Lung (tissue), 12 donors: ENCODE results near the gene EXOC3L2. TPM values are rescaled to one million over a fixed set of nuclear protein-coding genes. Genes with fewer than 3 reads are reported as not detected.

Experiments
- ATAC-seq: fragments of 200-7000 bp; cut with Tn5 transposase; one replicate; pipeline ENCODE4 v1.9.1; 2020; ENCODE audit warnings: moderate number of reproducible peaks; ENCODE audit not compliant: insufficient read depth, low FRiP score
- DNase-seq, 3 donors: peaks; one replicate each; pipeline ENCODE4 v3.0.0-alpha.2; 2013 to 2017
- H3K27ac ChIP-seq, 2 donors: one replicate each; pipeline ENCODE4 v1.5.1; 2013; ENCODE audit warnings: mild to moderate bottlenecking in 2 of 2, moderate library complexity in 2 of 2, control low read depth in 1 of 2, inconsistent platforms in 1 of 2, low read depth in 1 of 2, low read length in 1 of 2
- H3K27me3 ChIP-seq, 3 donors: one replicate each; pipeline ENCODE4 v1.5.1; 2013; ENCODE audit warnings: low read length in 2 of 3; ENCODE audit not compliant: control insufficient read depth in 3 of 3, insufficient read depth in 3 of 3
- H3K36me3 ChIP-seq, 4 donors: one replicate each; pipeline ENCODE4 v1.5.1; 2013; ENCODE audit warnings: low read length in 4 of 4, mild to moderate bottlenecking in 1 of 4, moderate library complexity in 1 of 4; ENCODE audit not compliant: control insufficient read depth in 4 of 4, insufficient read depth in 4 of 4
- H3K4me1 ChIP-seq, 5 donors: one replicate each; pipeline ENCODE4 v1.5.1; 2013; ENCODE audit warnings: low read length in 5 of 5, mild to moderate bottlenecking in 2 of 5, moderate library complexity in 1 of 5; ENCODE audit not compliant: control insufficient read depth in 5 of 5, insufficient read depth in 5 of 5
- H3K4me3 ChIP-seq: one replicate; pipeline ENCODE4 v1.5.1; 2013; ENCODE audit warnings: mild to moderate bottlenecking, control low read depth, moderate library complexity
- H3K9ac ChIP-seq, 2 donors: one replicate each; pipeline ENCODE4 v1.5.1; 2013; ENCODE audit warnings: low read length in 2 of 2, control low read depth in 1 of 2; ENCODE audit not compliant: insufficient read depth in 1 of 2
- H3K9me3 ChIP-seq, 4 donors: one replicate each; pipeline ENCODE4 v1.5.1; 2013; ENCODE audit warnings: low read length in 3 of 4, mild to moderate bottlenecking in 1 of 4, moderate library complexity in 1 of 4; ENCODE audit not compliant: control insufficient read depth in 4 of 4, insufficient read depth in 3 of 4
- CTCF ChIP-seq: IDR thresholded peaks from 2 replicates; pipeline ENCODE4 v1.5.1; 2012; ENCODE audit warnings: mild to moderate bottlenecking; ENCODE audit errors: control extremely low read depth, extremely low read depth
- WGBS, 2 donors: extraction: QIAGEN DNeasy Blood & Tissue Kit; methylation state at CpG; one replicate each; pipeline ENCODE4 v1.1.7; 2013; 5-methylcytosine and 5-hydroxymethylcytosine counted together
- polyA plus RNA-seq, 2 donors: library from polyadenylated mRNA; stranded (reverse); fragments of 200-250 nt; gene quantifications; one replicate each; pipeline ENCODE4 v1.2.1, GENCODE V29; 2013
- total RNA-seq, 2 donors: library from RNA; depleted of rRNA in 1 of 2; stranded (reverse); fragments of >200 nt in 1 of 2; gene quantifications; one replicate each; pipeline ENCODE4 v1.2.1, GENCODE V29; 2014 to 2021
- donor health status: control.
- donor health status: control.
- donor health status: Bipolar disorder and iron deficiency.
- donor health status: healthy.
- donor health status: DM: yes; HTN: yes; CAD: no.

EXOC3L2 gene
- total and polyA plus RNA-seq, 4 donors, result 1.7 to 2.8 (median 2.4) TPM

DNA sequence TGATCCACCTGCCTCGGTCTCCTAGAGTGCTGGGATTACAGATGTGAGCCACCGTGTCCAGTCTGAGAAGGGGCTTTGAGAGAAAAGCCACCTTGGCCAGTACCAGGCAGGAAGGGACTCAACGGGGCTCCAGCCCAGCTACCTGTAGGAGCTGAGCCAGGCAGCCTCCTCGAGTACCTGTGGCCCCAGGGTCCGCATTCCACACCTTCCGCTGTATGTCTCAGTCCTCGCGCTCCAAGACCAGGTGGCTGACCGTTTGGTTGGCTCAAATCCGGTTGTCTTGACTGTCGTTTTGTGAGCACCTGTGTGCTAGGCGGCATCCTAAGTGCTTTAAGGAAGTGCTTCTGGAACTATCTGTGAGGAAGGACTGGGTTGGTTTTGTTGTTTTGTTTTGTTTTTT, 22.1 kb upstream of the EXOC3L2 start:
- no peak overlapping the region for H3K4me3 ChIP-seq
- ATAC-seq, result no peak
- 92 to 96% methylated on average over 12 of the region's 12 CpGs for WGBS, 2 donors
- peaks cover 3 to 28% (median 18%) of the 10 kb centered on the region in 4 donors for H3K36me3 ChIP-seq
- no peak for TF ChIP-seq CTCF
- no peaks in the 10 kb centered on the region for H3K27me3 ChIP-seq
- no peaks in the 10 kb centered on the region for H3K9me3 ChIP-seq
- no peak overlapping the region for H3K27ac ChIP-seq
- no peak for DNase-seq
- no peak overlapping the region for H3K9ac ChIP-seq
- H3K4me1 ChIP-seq, result peaks cover 0 to 3% (median 0%) of the 10 kb centered on the region in 5 donors

- Histone ChIP-seq H3K27ac (no peak overlapping the region), H3K9ac (no peak overlapping the region), H3K9me3 (no peaks in the 10 kb centered on the region), H3K4me1 (no peaks in the 10 kb centered on the region), H3K4me3 (no peak overlapping the region), H3K27me3 (no peaks in the 10 kb centered on the region), H3K36me3 (peaks cover 3 to 20% (median 16%) of the 10 kb centered on the region in 4 donors)
- no peak for TF ChIP-seq CTCF
- ATAC-seq (no peak), DNase-seq (no peak)
- WGBS, 2 donors, result 91 to 95% methylated on average over 5 of the region's 5 CpGs
Measured at GRCh38 chr19:45265375-45265774, 20.2 kb upstream of the EXOC3L2 start.

GRCh38 chr19:45264781-45265317, 19.6 kb upstream of the EXOC3L2 start:
- ATAC-seq (no peak), DNase-seq (no peak)
- no peak overlapping the region for H3K27ac ChIP-seq
- H3K4me1 ChIP-seq, result no peaks in the 10 kb centered on the region
- H3K4me3 ChIP-seq, result no peak overlapping the region
- H3K9ac ChIP-seq, result no peak overlapping the region
- 91 to 93% methylated on average over 19 of the region's 19 CpGs for WGBS, 2 donors
- H3K27me3 ChIP-seq, result no peaks in the 10 kb centered on the region
- no peaks in the 10 kb centered on the region for H3K9me3 ChIP-seq
- H3K36me3 ChIP-seq, result peaks cover 3 to 20% (median 13%) of the 10 kb centered on the region in 4 donors
- no peak for TF ChIP-seq CTCF

DNA sequence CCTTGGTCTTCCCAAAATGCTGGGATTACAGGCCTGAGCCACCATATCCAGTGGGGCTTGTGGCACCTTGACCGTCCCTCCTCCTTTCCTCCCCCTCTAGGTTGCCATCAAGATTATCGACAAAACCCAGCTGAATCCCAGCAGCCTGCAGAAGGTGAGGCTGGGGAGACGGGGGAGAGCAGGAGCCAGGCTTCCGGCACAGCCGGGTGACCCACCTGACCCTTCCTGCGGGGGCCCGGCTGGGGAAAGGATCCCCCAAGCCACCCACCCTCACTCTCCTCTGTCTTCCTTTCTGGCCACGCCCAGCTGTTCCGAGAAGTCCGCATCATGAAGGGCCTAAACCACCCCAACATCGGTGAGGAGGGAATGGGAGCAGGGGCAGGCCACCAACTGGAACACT, 17.8 kb upstream of the EXOC3L2 start:
- TF ChIP-seq CTCF, result no peak
- H3K27ac ChIP-seq, result no peak overlapping the region
- H3K9ac ChIP-seq, result no peak overlapping the region
- 95 to 99% methylated on average over 11 of the region's 11 CpGs for WGBS, 2 donors
- H3K27me3 ChIP-seq, result no peaks in the 10 kb centered on the region
- H3K9me3 ChIP-seq, result no peaks in the 10 kb centered on the region
- H3K36me3 ChIP-seq, result peaks cover 0 to 18% (median 12%) of the 10 kb centered on the region in 4 donors
- no peak for ATAC-seq
- DNase-seq, result no peak
- no peak overlapping the region for H3K4me3 ChIP-seq
- no peaks in the 10 kb centered on the region for H3K4me1 ChIP-seq
